HFF-Myc (cell line): ENCODE results near the gene SORCS2.

Experiments used
- DNase-seq: peaks from one replicate; pipeline ENCODE4 v3.0.0-alpha.2; 2011; ENCODE audit warnings: low read depth; ENCODE audit errors: extremely low read depth
- H3K4me3 ChIP-seq: replicated peaks from 2 replicates; pipeline ENCODE4 v1.5.1; 2011; ENCODE audit warnings: low read depth, mild to moderate bottlenecking, control low read depth, low read length
- CTCF ChIP-seq: IDR thresholded peaks from 2 replicates; pipeline ENCODE4 v1.5.1; 2012; ENCODE audit warnings: mild to moderate bottlenecking, low read depth, low read length, control low read depth; ENCODE audit errors: missing control alignments

Gene SORCS2

DNA sequence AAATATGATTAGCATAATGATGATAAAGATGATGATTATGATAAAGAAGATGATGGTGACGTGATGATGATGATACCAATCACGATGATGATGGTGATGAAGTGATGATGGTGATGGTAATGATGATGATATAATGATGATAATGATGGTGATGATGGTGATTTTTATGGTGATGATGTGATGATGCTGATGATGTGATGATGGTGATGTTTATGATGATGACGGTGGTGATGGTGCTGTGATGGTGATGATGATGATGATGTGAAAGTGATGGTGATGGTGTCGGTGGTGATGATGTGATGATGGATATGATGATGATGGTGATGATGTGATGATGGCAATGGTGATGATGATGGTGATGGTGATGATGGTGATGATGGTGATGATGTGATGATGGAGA is 373.1 kb downstream of the SORCS2 start:
- no peak for DNase-seq
- TF ChIP-seq CTCF, result no peak
- H3K4me3 ChIP-seq, result no peak overlapping the region

DNA sequence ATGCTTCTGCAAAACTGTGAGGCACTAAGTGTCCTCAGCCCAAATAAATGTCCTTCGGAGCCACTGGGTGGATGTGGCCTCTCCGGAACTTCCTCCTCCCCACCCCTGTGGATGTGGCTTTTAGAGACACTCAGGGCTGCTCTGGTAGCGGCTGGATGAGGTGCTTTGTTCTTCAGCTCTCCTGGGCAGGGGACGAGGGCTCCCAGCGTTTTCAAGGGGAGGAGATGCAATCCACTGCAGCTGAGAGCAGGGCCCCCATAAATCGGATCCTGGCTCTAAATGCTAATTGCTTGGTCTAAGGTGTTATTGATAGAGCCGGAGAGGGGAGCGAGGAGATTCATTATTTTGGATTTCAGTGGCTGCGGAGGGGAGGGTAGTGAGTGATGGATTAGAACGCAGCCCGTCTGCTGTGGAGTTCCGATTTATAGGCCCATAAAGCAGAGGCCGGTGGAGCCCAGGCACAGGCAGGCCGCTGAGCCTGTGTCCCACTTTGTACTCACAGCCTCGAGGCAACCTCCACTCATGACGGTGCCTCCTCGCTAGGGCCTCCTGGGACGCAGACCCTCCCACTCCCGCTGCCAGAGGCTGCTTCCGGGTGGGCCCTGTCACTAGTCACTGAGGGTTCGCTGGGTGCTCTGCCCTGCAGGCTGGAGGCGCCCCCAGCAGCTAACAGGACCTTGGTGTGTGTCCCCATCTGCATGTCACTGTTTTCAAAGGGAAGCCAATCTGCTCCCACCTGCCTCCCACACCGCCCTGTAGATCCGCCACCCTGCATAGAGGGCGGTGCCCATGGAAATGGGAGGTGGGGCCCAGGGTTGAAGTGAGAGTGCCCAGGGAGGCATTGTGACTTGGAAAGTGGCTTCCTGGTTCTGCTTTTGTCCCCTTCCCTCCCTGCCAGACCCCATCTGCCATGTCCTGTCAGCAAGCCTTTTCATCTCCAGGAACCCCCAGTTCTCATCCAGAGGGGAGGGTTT is 377.8 kb downstream of the SORCS2 start:
- no peak overlapping the region for H3K4me3 ChIP-seq
- no peak for TF ChIP-seq CTCF
- DNase-seq, result no peak

GRCh38 chr4:7571001-7571400 is 378.7 kb downstream of the SORCS2 start:
- DNase-seq, result no peak
- H3K4me3 ChIP-seq, result no peak overlapping the region
- TF ChIP-seq CTCF, result no peak

DNA sequence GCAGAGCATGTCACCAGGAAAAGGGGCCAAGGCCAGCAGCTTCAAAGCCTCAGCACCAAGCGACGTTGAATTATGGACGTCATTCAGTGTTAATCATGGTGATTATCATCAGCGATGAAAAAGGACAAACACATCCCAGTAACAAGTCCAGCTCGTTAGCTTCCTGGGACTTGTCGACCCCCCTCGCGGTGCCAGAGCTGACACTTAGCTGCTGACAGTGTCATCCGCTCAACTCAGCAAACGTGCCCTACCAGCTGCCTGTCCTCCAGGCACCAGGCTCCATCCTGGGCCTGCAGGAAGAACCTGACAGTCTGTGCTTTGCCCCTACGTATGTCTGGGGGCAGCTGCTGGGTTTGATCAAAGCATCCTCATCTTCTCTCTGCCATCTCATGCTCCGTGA is 379.4 kb downstream of the SORCS2 start:
- no peak for DNase-seq
- H3K4me3 ChIP-seq, result no peak overlapping the region
- TF ChIP-seq CTCF, result no peak

DNA sequence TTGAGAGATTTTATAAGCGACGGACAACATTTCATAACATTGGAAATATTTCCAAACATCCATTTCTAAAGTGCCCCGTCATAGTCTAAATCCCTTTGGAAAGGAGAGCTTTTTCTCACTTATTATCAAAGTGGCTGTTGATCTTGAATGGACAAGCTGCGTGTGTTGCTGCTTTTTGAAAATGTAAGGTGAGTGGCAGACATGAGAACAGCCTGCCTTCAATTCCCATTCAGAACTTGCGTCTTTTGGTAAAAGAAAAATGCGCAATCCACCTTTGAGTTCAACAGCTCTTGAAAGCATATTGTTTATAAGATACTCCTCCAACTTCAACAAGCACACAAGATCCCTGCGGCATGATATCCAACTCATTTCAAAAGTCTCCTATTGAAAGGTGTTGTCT is 380.6 kb downstream of the SORCS2 start:
- DNase-seq, result no peak
- H3K4me3 ChIP-seq, result no peak overlapping the region
- TF ChIP-seq CTCF, result no peak

- TF ChIP-seq CTCF, result no peak
- DNase-seq, result no peak
- H3K4me3 ChIP-seq, result no peak overlapping the region
Observed at GRCh38 chr4:7573576-7574091, 381.3 kb downstream of the SORCS2 start.
